HEK293 (cell line): ENCODE results near the gene CYP2B6.

Experiments used
- CTCF ChIA-PET: fragments of 350-600 bp; formaldehyde crosslinking; extraction: SDS; loops from one replicate; lab custom pipeline; 2021; ENCODE audit warnings: antibody characterized with exemption; lab: Yijun Ruan, JAX
- POLR2A ChIA-PET: fragments of 300-600 bp; formaldehyde crosslinking; extraction: SDS; loops from one replicate; lab custom pipeline; 2020; ENCODE audit warnings: antibody characterized with exemption, inconsistent platforms; lab: Yijun Ruan, JAX
- H3K27ac ChIP-seq: fragments of 200-500 bp; sonication (Bioruptor generic); 2 replicates; pipeline ENCODE4 v1.5.1; 2014; ENCODE audit warnings: low read depth, low read length, control low read depth, inconsistent platforms; ENCODE audit errors: extremely low read depth
- H3K36me3 ChIP-seq, 2 experiments: fragments of 200-500 bp in 1 of 2; sonication (Bioruptor generic) in 1 of 2; 1 replicate in 1 of 2; 2 replicates in 1 of 2; pipeline ENCODE4 v1.5.1; 2014 to 2017; ENCODE audit warnings: inconsistent platforms in 2 of 2, low read length in 2 of 2; ENCODE audit not compliant: control insufficient read depth in 2 of 2, insufficient read depth in 1 of 2
- H3K4me1 ChIP-seq: fragments of 200-500 bp; sonication (Bioruptor generic); 2 replicates; pipeline ENCODE4 v1.5.1; 2014; ENCODE audit warnings: mild to moderate bottlenecking, low read length, inconsistent platforms; ENCODE audit not compliant: control insufficient read depth, insufficient read depth
- H3K4me3 ChIP-seq: 2 replicates; pipeline ENCODE4 v1.5.1; 2011; ENCODE audit warnings: low read depth, mild to moderate bottlenecking, control low read depth, low read length, moderate library complexity
- H3K9me3 ChIP-seq: fragments of 200-500 bp; sonication (Bioruptor generic); 2 replicates; pipeline ENCODE4 v1.5.1; 2014; ENCODE audit warnings: low read depth, low read length, inconsistent platforms; ENCODE audit not compliant: control insufficient read depth, insufficient read depth
- BCL11B ChIP-seq: fragments of 450-650 bp; formaldehyde crosslinking; IDR thresholded peaks from 2 replicates; pipeline ENCODE4 v1.5.1; 2016; ENCODE audit warnings: low read depth, missing biosample characterization, missing genetic modification characterization
- KLF10 ChIP-seq: fragments of 450-650 bp; IDR thresholded peaks from 2 replicates; pipeline ENCODE4 v1.5.1; 2018; ENCODE audit warnings: missing biosample characterization, mild to moderate bottlenecking, missing genetic modification characterization
- KLF16 ChIP-seq: fragments of 450-650 bp; formaldehyde crosslinking; IDR thresholded peaks from 2 replicates; pipeline ENCODE4 v1.5.1; 2017; ENCODE audit warnings: missing biosample characterization, missing genetic modification characterization
- KLF7 ChIP-seq: fragments of 450-650 bp; formaldehyde crosslinking; IDR thresholded peaks from 2 replicates; pipeline ENCODE4 v1.5.1; 2016; ENCODE audit warnings: missing biosample characterization, missing genetic modification characterization, borderline replicate concordance
- MZF1 ChIP-seq: fragments of 450-650 bp; formaldehyde crosslinking; IDR thresholded peaks from 2 replicates; pipeline ENCODE4 v1.5.1; 2017; ENCODE audit warnings: missing biosample characterization, missing genetic modification characterization, borderline replicate concordance
- PATZ1 ChIP-seq: fragments of 450-650 bp; formaldehyde crosslinking; IDR thresholded peaks from 2 replicates; pipeline ENCODE4 v1.5.1; 2016; ENCODE audit warnings: missing biosample characterization, missing genetic modification characterization
- RBAK ChIP-seq: fragments of 450-650 bp; formaldehyde crosslinking; IDR thresholded peaks from 2 replicates; pipeline ENCODE4 v1.5.1; 2016; ENCODE audit warnings: missing biosample characterization, missing genetic modification characterization
- ZBTB8A ChIP-seq: fragments of 450-650 bp; formaldehyde crosslinking; IDR thresholded peaks from 2 replicates; pipeline ENCODE4 v1.5.1; 2016; ENCODE audit warnings: missing biosample characterization, missing genetic modification characterization
- ZFP37 ChIP-seq: fragments of 450-650 bp; formaldehyde crosslinking; IDR thresholded peaks from 2 replicates; pipeline ENCODE4 v1.5.1; 2016; ENCODE audit warnings: missing biosample characterization, missing genetic modification characterization
- ZNF10 ChIP-seq: fragments of 450-650 bp; formaldehyde crosslinking; IDR thresholded peaks from 2 replicates; pipeline ENCODE4 v1.5.1; 2017; ENCODE audit warnings: missing biosample characterization, missing genetic modification characterization
- ZNF121 ChIP-seq: fragments of 450-650 bp; formaldehyde crosslinking; IDR thresholded peaks from 2 replicates; pipeline ENCODE4 v1.5.1; 2016; ENCODE audit warnings: missing biosample characterization, missing genetic modification characterization
- ZNF138 ChIP-seq: fragments of 450-650 bp; formaldehyde crosslinking; IDR thresholded peaks from 2 replicates; pipeline ENCODE4 v1.5.1; 2016; ENCODE audit warnings: missing biosample characterization, missing genetic modification characterization, borderline replicate concordance
- ZNF140 ChIP-seq: fragments of 450-650 bp; formaldehyde crosslinking; IDR thresholded peaks from 2 replicates; pipeline ENCODE4 v1.5.1; 2016; ENCODE audit warnings: missing biosample characterization, missing genetic modification characterization
- ZNF19 ChIP-seq: fragments of 450-650 bp; formaldehyde crosslinking; IDR thresholded peaks from 2 replicates; pipeline ENCODE4; 2016; ENCODE audit warnings: missing biosample characterization, missing genetic modification characterization, low read depth
- ZNF211 ChIP-seq: fragments of 450-650 bp; formaldehyde crosslinking; IDR thresholded peaks from 2 replicates; pipeline ENCODE4 v1.5.1; 2016; ENCODE audit warnings: low read depth, missing biosample characterization, missing genetic modification characterization
- ZNF221 ChIP-seq: fragments of 450-650 bp; formaldehyde crosslinking; IDR thresholded peaks from 2 replicates; pipeline ENCODE4 v1.5.1; 2017; ENCODE audit warnings: missing biosample characterization, missing genetic modification characterization, borderline replicate concordance
- ZNF248 ChIP-seq: fragments of 450-650 bp; formaldehyde crosslinking; IDR thresholded peaks from 2 replicates; pipeline ENCODE4 v1.5.1; 2017; ENCODE audit warnings: missing biosample characterization, missing genetic modification characterization
- ZNF280D ChIP-seq: fragments of 450-650 bp; formaldehyde crosslinking; IDR thresholded peaks from 2 replicates; pipeline ENCODE4 v1.5.1; 2016; ENCODE audit warnings: missing biosample characterization, missing genetic modification characterization
- ZNF324 ChIP-seq: fragments of 450-650 bp; formaldehyde crosslinking; IDR thresholded peaks from 2 replicates; pipeline ENCODE4 v1.5.1; 2016; ENCODE audit warnings: missing biosample characterization, missing genetic modification characterization
- ZNF354C ChIP-seq: fragments of 450-650 bp; formaldehyde crosslinking; IDR thresholded peaks from 2 replicates; pipeline ENCODE4 v1.5.1; 2016; ENCODE audit warnings: missing biosample characterization, missing genetic modification characterization, low read depth, borderline replicate concordance
- ZNF366 ChIP-seq: fragments of 450-650 bp; formaldehyde crosslinking; conservative IDR thresholded peaks from 2 replicates; pipeline ENCODE4 v1.5.1; 2016; ENCODE audit warnings: missing biosample characterization, missing genetic modification characterization
- ZNF426 ChIP-seq: fragments of 450-650 bp; formaldehyde crosslinking; IDR thresholded peaks from 2 replicates; pipeline ENCODE4 v1.5.1; 2017; ENCODE audit warnings: missing biosample characterization, missing genetic modification characterization, mild to moderate bottlenecking, inconsistent platforms, moderate library complexity
- ZNF529 ChIP-seq: fragments of 450-650 bp; formaldehyde crosslinking; IDR thresholded peaks from 2 replicates; pipeline ENCODE4 v1.5.1; 2017; ENCODE audit warnings: missing genetic modification characterization, missing biosample characterization; ENCODE audit not compliant: insufficient replicate concordance
- ZNF548 ChIP-seq: fragments of 450-650 bp; formaldehyde crosslinking; IDR thresholded peaks from 2 replicates; pipeline ENCODE4 v1.5.1; 2016; ENCODE audit warnings: missing biosample characterization, missing genetic modification characterization
- ZNF555 ChIP-seq: fragments of 450-650 bp; formaldehyde crosslinking; conservative IDR thresholded peaks from 2 replicates; pipeline ENCODE4 v1.5.1; 2017; ENCODE audit warnings: missing biosample characterization, mild to moderate bottlenecking, missing genetic modification characterization, inconsistent platforms
- ZNF558 ChIP-seq: fragments of 450-650 bp; formaldehyde crosslinking; IDR thresholded peaks from 2 replicates; pipeline ENCODE4 v1.5.1; 2016; ENCODE audit warnings: missing biosample characterization, missing genetic modification characterization
- ZNF596 ChIP-seq: fragments of 450-650 bp; IDR thresholded peaks from 2 replicates; pipeline ENCODE4 v1.5.0; 2018; ENCODE audit warnings: missing biosample characterization, mild to moderate bottlenecking, missing genetic modification characterization, moderate library complexity
- ZNF626 ChIP-seq: fragments of 450-650 bp; sonication (Bioruptor Pico); formaldehyde crosslinking; IDR thresholded peaks from 2 replicates; pipeline ENCODE4 v1.5.1; 2018; ENCODE audit warnings: missing biosample characterization, missing genetic modification characterization, inconsistent platforms
- ZNF660 ChIP-seq: fragments of 450-650 bp; IDR thresholded peaks from 2 replicates; pipeline ENCODE4 v1.5.1; 2018; ENCODE audit warnings: missing biosample characterization, mild to moderate bottlenecking, missing genetic modification characterization
- ZNF664 ChIP-seq: fragments of 450-650 bp; formaldehyde crosslinking; IDR thresholded peaks from 2 replicates; pipeline ENCODE4 v1.5.1; 2016; ENCODE audit warnings: missing biosample characterization, missing genetic modification characterization
- ZSCAN30 ChIP-seq: fragments of 450-650 bp; IDR thresholded peaks from 2 replicates; pipeline ENCODE4 v1.5.1; 2018; ENCODE audit warnings: missing biosample characterization, mild to moderate bottlenecking, missing genetic modification characterization, moderate library complexity
- ZSCAN4 ChIP-seq: fragments of 450-650 bp; formaldehyde crosslinking; IDR thresholded peaks from 2 replicates; pipeline ENCODE4 v1.5.1; 2017; ENCODE audit warnings: missing biosample characterization, missing genetic modification characterization

The CYP2B6 gene

GRCh38 chr19:40948580-40949299, 42.3 kb upstream of the CYP2B6 start (continued):
- no peak for TF ChIP-seq RBAK (tag by site-specific recombination)
- no peak for TF ChIP-seq ZNF121
- TF ChIP-seq KLF16 (tag by site-specific recombination) = no peak
- no peak for TF ChIP-seq ZNF558
- TF ChIP-seq BCL11B = no peak
- no peak for TF ChIP-seq ZNF221 (tag by site-specific recombination)
- TF ChIP-seq ZNF140 (tag by site-specific recombination) = peak; percentile 16; the same call in 1 of the 2 replicates
- peak; percentile 82 for TF ChIP-seq ZNF596 (tag by site-specific recombination)
- no peak for TF ChIP-seq ZNF324 (tag by site-specific recombination)
- TF ChIP-seq ZNF354C (tag by site-specific recombination) = no peak
- no peak for TF ChIP-seq ZNF664 (tag by site-specific recombination)
- peak; percentile 31 for TF ChIP-seq ZNF555
- no peak for TF ChIP-seq KLF10
- no peak for TF ChIP-seq ZNF660 (tag by site-specific recombination)
- no peak for TF ChIP-seq ZNF19 (tag by site-specific recombination)
- TF ChIP-seq ZNF426 (tag by site-specific recombination) = peak; percentile 34; the same call in 1 of the 2 replicates
- no peak for TF ChIP-seq ZSCAN30 (tag by site-specific recombination)
- TF ChIP-seq ZSCAN4 (tag by site-specific recombination) = no peak
- no peak for TF ChIP-seq MZF1 (tag by site-specific recombination)

GRCh38 chr19:40954573-40954972, 36.5 kb upstream of the CYP2B6 start:
- no peak overlapping the region for H3K4me3 ChIP-seq
- H3K4me1 ChIP-seq = no peaks in the 10 kb centered on the region
- ChIA-PET POLR2A (no interaction called here), CTCF (interaction anchor here (0.8 to 1.4 kb wide), 4 partner anchors 15 to 190 kb away, joined by 3 to 7 read pairs (median 5); no protein-coding TSS in a partner anchor)
- H3K36me3 ChIP-seq = no peaks in the 10 kb centered on the region; a peak in 1 of 3 replicates
- no peak overlapping the region for H3K27ac ChIP-seq
- H3K9me3 ChIP-seq = peaks cover 16% of the 10 kb centered on the region
- TF ChIP-seq ZFP37 (tag by site-specific recombination) (no peak), ZNF626 (tag by site-specific recombination) (peak; percentile 89; the same call in 1 of the 2 replicates), ZNF10 (tag by site-specific recombination) (peak; percentile 45; the same call in 1 of the 2 replicates), ZNF280D (tag by site-specific recombination) (0 out of 2 replicates have a peak, but pooled peaks have one; percentile 81), ZNF211 (0 out of 2 replicates have a peak, but pooled peaks have one; percentile 22), ZNF529 (peak; percentile 51), ZNF248 (no peak), KLF7 (tag by site-specific recombination) (no peak), ZNF555 (peak; percentile 19; the same call in 1 of the 2 replicates), MZF1 (tag by site-specific recombination) (no peak), ZNF366 (tag by site-specific recombination) (no peak), ZBTB8A (tag by site-specific recombination) (no peak), ZSCAN30 (tag by site-specific recombination) (no peak), PATZ1 (tag by site-specific recombination) (no peak), ZNF138 (tag by site-specific recombination) (no peak), ZNF548 (peak; percentile 55; the same call in 1 of the 2 replicates)
